HG03378 (cell line): ENCODE results near the gene CUL9.
"Not testable (repeated sequence)": the region's sequence is repeated elsewhere in the genome, so short reads cannot be mapped to it uniquely, and the experiment has no call there.

Experiments used
- ATAC-seq: cut with Tn5 transposase; IDR thresholded peaks from one replicate; pipeline ENCODE4 v1.9.1; 2021; ENCODE audit warnings: mild to moderate bottlenecking, moderate library complexity; ENCODE audit not compliant: unreplicated experiment

CUL9 gene

GRCh38 chr6:43181942-43182860 lies at the start of gene CUL9:
Gene CUL9 (plus strand): TSS chr6:43182196. CDS start chr6:43184311, 2,115 bp downstream.
- peak; percentile 65 for ATAC-seq

GRCh38 chr6:43138267-43138666 lies 43.7 kb upstream of the CUL9 start:
- ATAC-seq = no peak

GRCh38 chr6:43139973-43140372 lies 42.0 kb upstream of the CUL9 start:
- ATAC-seq = not testable (repeated sequence)

- no peak for ATAC-seq
These were observed 40.4 kb upstream of the CUL9 start for GRCh38 chr6:43141644-43142043.

GRCh38 chr6:43142101-43142500 lies 39.9 kb upstream of the CUL9 start:
- no peak for ATAC-seq

- ATAC-seq = no peak
These were observed 38.5 kb upstream of the CUL9 start for GRCh38 chr6:43143235-43144128.

GRCh38 chr6:43144879-43145278 lies 37.1 kb upstream of the CUL9 start:
- ATAC-seq = no peak

- ATAC-seq = no peak
These were observed 35.7 kb upstream of the CUL9 start for GRCh38 chr6:43146261-43146660.

- ATAC-seq = no peak
These were observed 35.0 kb upstream of the CUL9 start for GRCh38 chr6:43146709-43147688.

- no peak for ATAC-seq
These were observed 34.1 kb upstream of the CUL9 start for GRCh38 chr6:43147691-43148477.

GRCh38 chr6:43149265-43149664 lies 32.7 kb upstream of the CUL9 start:
- ATAC-seq = no peak

GRCh38 chr6:43150051-43150751 lies 31.8 kb upstream of the CUL9 start:
- no peak for ATAC-seq

- ATAC-seq = no peak
These were observed 22.4 kb upstream of the CUL9 start for GRCh38 chr6:43159599-43159998.

GRCh38 chr6:43163899-43164298 lies 18.1 kb upstream of the CUL9 start:
- ATAC-seq = no peak

- ATAC-seq = no peak
These were observed 11.5 kb upstream of the CUL9 start for GRCh38 chr6:43170417-43170930.

- peak; percentile 63 for ATAC-seq
These were observed 10.9 kb upstream of the CUL9 start, which contains the start of gene SRF for GRCh38 chr6:43170931-43171706. Gene SRF (plus strand): TSS chr6:43171269. CDS start chr6:43171657, 388 bp downstream.

- no peak for ATAC-seq
These were observed 10.3 kb upstream of the CUL9 start for GRCh38 chr6:43171707-43172103.
